Kidney glomerular epithelial cell (primary cell): ENCODE results near the gene ZFYVE19.
"Not testable (repeated sequence)": the region's sequence is repeated elsewhere in the genome, so short reads cannot be mapped to it uniquely, and the experiment has no call there.

Experiments
- DNase-seq: peaks from one replicate; lab custom pipeline; 2025; lab: John Stamatoyannopoulos, UW

The ZFYVE19 gene

DNA sequence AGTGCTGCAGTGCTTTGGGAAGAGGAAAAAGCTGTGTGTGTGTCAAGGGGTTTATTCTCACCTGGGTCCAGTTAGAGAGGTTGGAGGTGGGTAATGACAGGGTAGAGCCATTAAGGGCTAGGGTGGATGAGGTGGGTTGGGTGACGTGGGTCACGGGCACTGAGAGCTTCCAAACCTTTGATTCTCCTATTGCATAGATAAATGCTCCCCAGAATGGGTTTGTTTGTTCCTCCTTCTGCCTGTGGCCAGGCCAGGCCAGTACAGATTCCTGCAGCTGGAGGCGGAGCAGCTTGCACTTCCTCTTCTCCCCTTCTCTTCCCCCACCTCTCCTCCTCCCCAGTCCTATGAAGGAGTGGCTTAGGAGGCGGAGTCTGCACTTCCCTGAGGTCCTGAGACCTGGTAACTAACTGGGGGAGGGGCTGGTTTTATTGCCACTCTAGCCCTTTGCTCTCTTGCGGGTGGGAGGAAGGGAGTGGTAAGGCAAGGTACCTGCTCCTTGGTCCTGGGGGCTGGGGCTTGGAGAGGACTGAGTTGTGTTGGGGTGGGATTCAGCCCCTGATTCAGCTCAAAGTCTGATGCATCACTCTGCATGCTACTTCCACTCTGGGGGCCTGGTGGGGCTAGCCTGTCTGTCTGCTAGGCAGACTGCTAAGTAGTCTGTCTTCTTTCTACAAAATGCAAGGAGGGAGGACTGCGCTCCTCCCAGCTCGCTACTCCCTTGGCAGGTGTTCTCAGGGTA, 40.5 kb downstream of the ZFYVE19 start:
- peak; percentile 52 for DNase-seq

DNA sequence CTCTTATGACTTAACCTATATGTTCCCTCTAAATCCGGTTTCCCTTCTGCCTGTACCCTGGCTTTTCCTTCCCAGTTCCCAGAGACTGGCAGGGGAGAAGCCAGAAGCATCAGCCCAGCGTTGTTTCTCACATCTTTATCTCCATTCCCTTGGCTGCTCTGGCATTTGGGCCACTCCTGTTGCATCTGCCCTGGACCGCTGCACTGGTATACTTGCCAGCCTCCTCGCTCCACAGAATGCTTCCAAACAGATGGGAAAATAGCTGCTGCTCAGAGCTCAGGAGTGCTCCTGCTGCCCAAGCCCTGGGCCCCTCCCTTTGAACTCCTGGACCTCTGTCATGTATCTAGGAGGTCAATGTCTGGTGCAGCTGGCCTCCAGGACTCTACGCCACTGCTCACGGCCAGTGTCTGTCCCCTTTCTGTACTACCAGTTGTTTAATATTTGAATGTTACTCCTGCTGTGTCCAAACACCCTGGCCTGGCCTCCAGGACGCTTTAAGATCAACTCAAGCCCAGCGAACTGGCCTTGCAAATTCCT, 43.8 kb downstream of the ZFYVE19 start:
- no peak for DNase-seq

DNA sequence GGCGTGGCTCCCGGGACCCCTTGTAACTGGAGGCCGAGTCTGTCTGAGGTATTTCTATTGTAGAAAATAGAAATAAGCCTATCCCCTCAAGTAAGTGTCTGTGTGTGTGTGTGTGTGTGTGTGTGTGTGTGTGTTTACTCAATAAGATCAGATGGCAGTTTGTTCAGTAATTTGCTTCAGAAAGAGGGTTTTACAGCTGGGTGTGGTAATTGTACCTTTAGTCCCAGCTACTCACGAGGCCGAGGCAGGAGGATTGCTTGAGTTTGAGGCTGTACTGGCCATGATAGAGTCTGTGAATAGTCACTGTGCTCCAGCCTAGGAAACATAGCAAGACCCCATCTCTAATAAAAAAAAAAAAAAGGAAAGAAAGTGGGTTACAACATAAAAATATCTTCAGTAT, 45.6 kb downstream of the ZFYVE19 start:
- DNase-seq = no peak

DNA sequence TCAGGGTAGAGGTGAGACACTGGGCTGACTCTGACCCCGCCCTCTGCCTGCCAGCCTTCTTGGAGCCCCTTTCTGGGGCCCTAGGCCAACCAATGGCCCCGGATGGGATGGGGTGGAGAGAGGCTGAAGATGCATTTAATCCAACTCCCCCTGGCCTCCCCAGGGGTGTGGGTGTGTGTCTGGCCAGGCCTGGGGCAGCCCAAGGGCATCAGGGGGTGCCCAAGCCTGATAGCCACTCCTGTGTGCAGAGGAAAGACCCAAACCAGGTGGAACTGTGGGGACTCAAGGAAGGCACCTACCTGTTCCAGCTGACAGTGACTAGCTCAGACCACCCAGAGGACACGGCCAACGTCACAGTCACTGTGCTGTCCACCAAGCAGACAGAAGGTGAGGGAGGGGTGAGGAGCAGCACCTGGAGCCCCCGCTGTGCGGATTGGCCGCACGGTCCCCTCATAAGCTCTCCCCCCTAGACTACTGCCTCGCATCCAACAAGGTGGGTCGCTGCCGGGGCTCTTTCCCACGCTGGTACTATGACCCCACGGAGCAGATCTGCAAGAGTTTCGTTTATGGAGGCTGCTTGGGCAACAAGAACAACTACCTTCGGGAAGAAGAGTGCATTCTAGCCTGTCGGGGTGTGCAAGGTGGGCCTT, 46.5 kb downstream of the ZFYVE19 start:
- no peak for DNase-seq

DNA sequence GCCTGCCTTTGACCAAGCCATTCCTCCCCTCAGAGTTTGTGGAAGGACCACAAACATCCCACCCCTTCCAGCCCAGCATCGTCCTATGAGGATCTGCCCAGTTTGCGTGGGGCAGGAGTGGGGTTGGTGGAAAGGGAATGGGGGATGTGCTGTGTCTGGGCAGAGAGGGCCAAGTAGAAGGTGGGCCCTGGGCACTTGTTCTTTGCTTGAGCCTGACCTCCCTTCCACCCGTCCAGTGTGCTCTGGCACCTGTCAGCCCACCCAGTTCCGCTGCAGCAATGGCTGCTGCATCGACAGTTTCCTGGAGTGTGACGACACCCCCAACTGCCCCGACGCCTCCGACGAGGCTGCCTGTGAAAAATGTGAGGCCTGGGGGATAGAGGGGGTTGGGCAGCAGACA, 47.3 kb downstream of the ZFYVE19 start:
- DNase-seq = no peak

DNA sequence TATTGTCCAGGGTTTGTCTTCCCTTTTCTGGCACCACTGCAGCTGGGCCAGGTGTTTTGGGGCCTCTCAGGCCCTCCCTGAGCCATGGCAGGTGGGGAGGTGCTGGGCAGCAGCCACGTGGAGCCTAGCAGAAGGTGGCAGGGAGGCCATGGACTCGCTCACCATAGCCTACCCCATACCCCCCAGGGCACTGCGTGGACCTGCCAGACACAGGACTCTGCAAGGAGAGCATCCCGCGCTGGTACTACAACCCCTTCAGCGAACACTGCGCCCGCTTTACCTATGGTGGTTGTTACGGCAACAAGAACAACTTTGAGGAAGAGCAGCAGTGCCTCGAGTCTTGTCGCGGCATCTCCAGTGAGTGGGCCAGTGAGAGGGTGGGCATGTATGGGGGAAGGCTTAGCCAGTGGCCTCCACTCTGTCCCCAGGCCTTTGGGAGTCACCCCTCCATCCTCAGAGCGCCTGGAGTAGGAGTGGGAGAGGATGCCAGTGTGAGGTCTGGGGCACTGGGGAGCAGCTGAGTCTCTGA, 48.9 kb downstream of the ZFYVE19 start:
- DNase-seq = no peak

DNA sequence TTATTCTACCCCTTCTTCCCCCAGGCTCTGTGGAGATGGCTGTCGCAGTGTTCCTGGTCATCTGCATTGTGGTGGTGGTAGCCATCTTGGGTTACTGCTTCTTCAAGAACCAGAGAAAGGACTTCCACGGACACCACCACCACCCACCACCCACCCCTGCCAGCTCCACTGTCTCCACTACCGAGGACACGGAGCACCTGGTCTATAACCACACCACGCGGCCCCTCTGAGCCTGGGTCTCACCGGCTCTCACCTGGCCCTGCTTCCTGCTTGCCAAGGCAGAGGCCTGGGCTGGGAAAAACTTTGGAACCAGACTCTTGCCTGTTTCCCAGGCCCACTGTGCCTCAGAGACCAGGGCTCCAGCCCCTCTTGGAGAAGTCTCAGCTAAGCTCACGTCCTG, 49.9 kb downstream of the ZFYVE19 start:
- DNase-seq = no peak

DNA sequence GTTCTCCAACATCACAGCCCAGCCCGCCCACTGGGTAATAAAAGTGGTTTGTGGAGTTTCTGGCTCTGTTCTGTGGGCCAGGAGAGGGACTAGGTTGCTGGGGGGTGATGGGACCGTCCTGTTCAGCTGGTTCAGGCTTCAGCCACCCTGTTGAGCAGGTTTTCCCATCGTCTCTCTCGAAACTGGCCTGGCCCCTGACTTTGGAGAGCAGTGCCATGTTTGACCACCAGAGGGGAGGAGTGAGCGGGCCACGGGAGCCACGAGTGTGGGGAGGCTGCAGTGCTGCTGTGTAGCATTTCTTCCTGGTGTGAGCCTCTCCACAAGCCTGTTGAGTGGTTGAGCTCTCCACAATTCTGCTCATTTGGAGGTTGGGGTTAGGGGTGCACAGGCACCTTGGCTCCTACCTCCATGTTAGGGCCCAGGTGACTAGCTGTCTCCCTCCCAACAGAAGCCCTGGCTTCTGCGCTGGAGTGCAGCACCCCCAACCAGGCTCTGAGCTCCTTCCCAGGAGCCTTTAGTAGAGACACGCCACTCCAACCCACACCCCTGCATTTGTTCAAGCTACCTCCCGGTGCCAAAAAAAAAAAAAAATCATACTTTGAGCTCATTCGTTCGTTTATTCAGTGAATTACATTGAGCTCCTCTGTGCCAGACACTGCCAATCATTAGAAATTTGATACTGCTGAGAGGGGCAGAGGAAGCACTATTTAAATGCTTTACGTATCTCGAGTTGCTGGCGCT, 50.9 kb downstream of the ZFYVE19 start:
- DNase-seq = peak; percentile 76

DNA sequence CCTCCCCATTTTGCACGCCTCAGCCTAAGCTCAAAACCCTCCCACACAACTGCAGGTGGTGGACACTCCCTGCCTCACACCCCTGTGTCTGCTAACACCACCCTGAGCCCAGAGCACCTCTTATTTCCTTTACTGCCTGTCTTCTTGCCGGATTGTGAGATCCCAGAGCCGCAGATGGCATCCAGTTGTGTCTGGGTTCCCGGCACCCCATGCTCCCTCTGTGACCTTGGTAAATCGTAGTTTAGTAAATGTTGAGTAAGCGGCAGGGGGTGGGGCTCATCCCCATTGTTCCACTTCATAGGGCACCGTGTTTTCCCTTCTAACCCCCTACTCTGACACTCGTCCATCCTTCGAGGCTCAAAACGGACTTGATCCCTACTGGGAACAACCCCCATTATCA, 51.8 kb downstream of the ZFYVE19 start:
- no peak for DNase-seq

DNA sequence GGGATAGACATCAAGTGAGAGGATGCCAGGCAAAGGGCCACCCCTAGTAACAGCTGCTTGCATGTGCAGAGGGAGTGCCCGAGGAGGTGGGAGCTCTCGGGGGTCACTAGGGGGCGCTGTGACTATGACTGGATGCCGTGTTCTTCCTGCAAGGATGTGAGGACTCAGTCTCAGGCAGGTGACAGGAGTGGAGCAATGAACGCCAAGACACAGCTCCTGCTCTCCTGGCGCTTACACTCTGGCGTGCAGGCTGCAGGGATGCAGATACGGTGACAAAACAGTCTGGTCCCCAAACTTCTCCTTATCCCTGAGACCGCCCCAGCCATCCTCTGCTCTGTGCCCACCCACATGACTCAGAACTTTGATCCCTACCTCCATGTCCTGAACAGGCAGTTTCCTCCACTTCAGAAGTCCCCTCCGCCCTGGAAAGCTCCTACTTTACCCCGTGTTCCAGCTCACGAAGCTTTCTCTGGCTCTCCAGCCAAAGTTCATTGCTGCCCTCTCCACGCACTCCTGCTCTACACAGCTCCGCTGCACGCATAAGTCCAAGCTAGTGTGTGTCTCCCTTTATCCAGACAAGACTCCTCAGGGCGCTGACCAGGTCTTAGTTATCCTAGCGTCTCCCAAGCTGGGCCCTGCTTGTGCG, 52.4 kb downstream of the ZFYVE19 start:
- peak; percentile 51 for DNase-seq

DNA sequence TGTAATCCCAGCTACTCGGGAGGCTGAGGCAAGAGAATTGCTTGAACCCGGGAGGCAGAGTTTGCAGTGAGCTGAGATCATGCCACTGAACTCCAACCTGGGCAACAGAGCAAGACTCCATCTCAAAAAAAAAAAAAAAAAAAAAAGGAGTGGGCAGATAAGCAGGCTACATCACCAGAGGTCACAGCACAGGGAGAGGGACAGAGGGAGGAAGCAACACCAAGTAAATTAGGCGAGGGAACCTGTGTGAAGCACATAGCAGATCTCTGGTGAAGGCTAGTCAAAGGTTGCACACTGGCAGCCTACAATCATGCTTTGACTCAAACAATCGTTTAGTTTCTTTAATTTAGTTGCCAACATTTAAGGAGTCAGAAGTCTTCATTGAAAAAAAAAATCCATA, 54.3 kb downstream of the ZFYVE19 start:
- not testable (repeated sequence) for DNase-seq

DNA sequence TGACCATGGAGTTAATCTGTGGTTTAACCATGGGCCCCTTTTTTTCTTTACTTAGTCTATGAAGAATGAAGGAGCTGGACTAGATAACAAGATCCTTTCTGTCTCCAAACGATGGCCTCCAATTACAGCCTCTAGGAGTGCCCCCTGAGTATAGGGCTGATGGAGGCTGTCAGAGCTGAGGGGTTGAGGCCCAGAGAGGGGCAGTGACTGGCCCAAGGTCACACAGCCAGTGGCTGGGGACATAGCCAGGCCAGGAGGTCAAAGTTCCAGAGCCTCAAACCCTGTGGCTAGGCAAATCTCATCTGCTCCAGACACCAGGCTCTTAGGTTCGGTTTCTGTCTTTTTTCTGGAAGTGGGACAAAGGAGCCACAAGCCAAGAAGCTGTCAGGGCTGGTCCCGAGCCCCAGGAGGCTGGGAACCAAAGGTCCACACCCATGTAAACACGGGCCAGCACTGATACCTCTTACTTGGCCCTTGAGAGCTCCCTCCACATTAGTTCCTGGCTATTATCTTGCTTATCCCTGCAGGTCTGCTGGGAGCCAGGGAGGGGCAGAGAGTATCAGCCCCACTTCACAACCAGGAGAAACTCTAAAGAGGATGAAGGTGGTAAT, 56.9 kb downstream of the ZFYVE19 start:
- no peak for DNase-seq
